MV-4-11 (cell line): ENCODE data around the gene FBXO17.
A peak's percentile ranks its signal among the peaks of the same experiment; 100 is the strongest.
"Not testable (repeated sequence)": the region's sequence is repeated elsewhere in the genome, so short reads cannot be mapped to it uniquely, and the experiment has no call there.

Source experiments
- DNase-seq: peaks from one replicate; lab custom pipeline; 2025; lab: John Stamatoyannopoulos, UW

The FBXO17 gene

GRCh38 chr19:38980583-38981374, 5.2 kb upstream of the FBXO17 start:
- DNase-seq, result no peak

- DNase-seq, result no peak
Measured at GRCh38 chr19:38979812-38980211, 4.3 kb upstream of the FBXO17 start.

GRCh38 chr19:38978326-38978689, 2.8 kb upstream of the FBXO17 start:
- no peak for DNase-seq

GRCh38 chr19:38977445-38978325, 2.1 kb upstream of the FBXO17 start:
- DNase-seq, result peak; percentile 75

- no peak for DNase-seq
Measured at GRCh38 chr19:38975861-38976271, 324 bp upstream of the FBXO17 start.

GRCh38 chr19:38974624-38975213, 823 bp downstream of the FBXO17 start:
- no peak for DNase-seq

GRCh38 chr19:38971672-38972071, 3.9 kb downstream of the FBXO17 start:
- DNase-seq, result no peak

- DNase-seq, result peak; percentile 36
Measured at GRCh38 chr19:38970664-38971532, 4.6 kb downstream of the FBXO17 start.

GRCh38 chr19:38966149-38966548, 9.4 kb downstream of the FBXO17 start:
- not testable (repeated sequence) for DNase-seq

GRCh38 chr19:38964738-38965137, 10.8 kb downstream of the FBXO17 start:
- no peak for DNase-seq

GRCh38 chr19:38959618-38960017, 15.9 kb downstream of the FBXO17 start:
- no peak for DNase-seq

- no peak for DNase-seq
Measured at GRCh38 chr19:38958301-38958700, 17.2 kb downstream of the FBXO17 start.

GRCh38 chr19:38956264-38956663, 19.3 kb downstream of the FBXO17 start:
- DNase-seq, result no peak

GRCh38 chr19:38953677-38954076, 21.9 kb downstream of the FBXO17 start:
- DNase-seq, result no peak

GRCh38 chr19:38952395-38953165, 23.0 kb downstream of the FBXO17 start:
- peak; percentile 67 for DNase-seq

GRCh38 chr19:38951187-38951586, 24.4 kb downstream of the FBXO17 start:
- no peak for DNase-seq

GRCh38 chr19:38949580-38950367, 25.8 kb downstream of the FBXO17 start:
- no peak for DNase-seq

GRCh38 chr19:38946229-38947010, 29.1 kb downstream of the FBXO17 start:
- no peak for DNase-seq

- DNase-seq, result no peak
Measured at GRCh38 chr19:38945562-38946228, 29.8 kb downstream of the FBXO17 start.
